NT2/D1 (cell line): ENCODE data around the gene NRXN2.

Source experiments
- SUZ12 ChIP-seq: IDR thresholded peaks from 2 replicates; pipeline ENCODE4 v1.6.1; 2011; ENCODE audit not compliant: insufficient read length, insufficient read depth; ENCODE audit errors: extremely low read depth
- ZNF274 ChIP-seq: IDR thresholded peaks from 2 replicates; pipeline ENCODE4 v1.6.1; 2011; ENCODE audit warnings: mild to moderate bottlenecking, low read depth, low read length

DNA sequence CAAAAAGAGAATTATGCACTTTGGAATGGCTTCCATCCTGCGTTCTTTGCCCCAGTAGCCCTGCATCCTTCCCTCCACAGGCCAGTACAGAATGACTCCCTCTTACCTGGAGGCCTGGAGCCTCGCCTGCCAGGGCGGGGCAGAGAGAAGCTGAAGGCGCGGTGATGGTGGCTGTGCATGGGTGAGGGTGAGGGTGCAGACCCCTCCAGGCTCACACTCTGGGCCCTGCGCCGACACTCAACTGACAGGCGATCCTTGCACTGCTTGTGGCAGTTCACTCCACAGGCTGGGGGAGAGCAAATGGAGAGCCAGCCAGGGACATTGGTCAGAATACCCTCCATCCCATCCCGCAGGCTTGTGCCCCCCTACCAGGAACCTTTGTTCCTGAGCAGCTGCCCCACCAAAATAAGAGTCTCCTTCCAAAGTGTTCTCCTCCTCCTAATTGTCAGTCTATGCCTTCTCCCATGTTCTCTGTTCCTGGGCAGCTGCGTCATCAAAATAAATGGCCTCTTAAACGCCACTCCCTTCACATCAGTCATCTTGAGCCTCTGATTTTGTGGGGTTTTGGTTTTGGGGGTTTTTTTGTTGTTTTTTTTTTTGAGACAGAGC is 5.9 kb upstream of the NRXN2 start:
- no peak for TF ChIP-seq SUZ12
- no peak for TF ChIP-seq ZNF274
